HepG2 (cell line): ENCODE measurements around the gene PLXDC2. TPM values are rescaled to one million over a fixed set of nuclear protein-coding genes. Genes with fewer than 3 reads are reported as not detected.

Experiments
- ATAC-seq: fragments of 200-7000 bp; cut with Tn5 transposase; 3 replicates; pipeline ENCODE4 v1.9.1; 2020; ENCODE audit warnings: mild to moderate bottlenecking, moderate library complexity
- BruUV-seq: library from RNA; stranded (reverse); fragments of 400-500 nt; replicated peaks from 2 replicates; lab custom pipeline; 2021; lab: Mats Ljungman, UMichigan
- CTCF ChIA-PET: fragments of 300-600 bp; formaldehyde crosslinking; extraction: SDS; loops from one replicate; lab custom pipeline; 2021; ENCODE audit warnings: low total read pairs, inconsistent platforms, low intra/inter-chr PET ratio; lab: Yijun Ruan, JAX
- POLR2A ChIA-PET: fragments of 350-600 bp; sonication (Branson Sonifier 250); formaldehyde crosslinking; loops from one replicate; lab custom pipeline; 2020; ENCODE audit warnings: antibody characterized with exemption, inconsistent platforms; lab: Yijun Ruan, JAX
- DNase-seq: peaks from one replicate; pipeline ENCODE4 v3.0.0-alpha.2; 2015; ENCODE audit warnings: low spot score
- FAIRE-seq: peaks from 3 replicates; lab custom pipeline; 2011; peaks lifted over from hg19 to GRCh38; lab: Jason Lieb, UNC
- H2AFZ ChIP-seq: one replicate; pipeline ENCODE4 v1.6.1; 2011; ENCODE audit warnings: low read length, inconsistent platforms
- H3K27ac ChIP-seq: fragments of 300-600 bp; 3 replicates; pipeline ENCODE4 v1.8.0; 2011; ENCODE audit warnings: mixed run types, mild to moderate bottlenecking, mixed read lengths, low read length, inconsistent platforms; ENCODE audit not compliant: insufficient read depth; ENCODE audit errors: extremely low read length
- H3K27me3 ChIP-seq, 2 experiments: fragments of 200-600 bp in 1 of 2; 2 replicates in 1 of 2; 3 replicates in 1 of 2; pipeline versions ENCODE4 v1.6.0 to v1.8.0; 2011; ENCODE audit warnings: low read length in 2 of 2, mild to moderate bottlenecking in 2 of 2, moderate library complexity in 2 of 2, inconsistent platforms in 1 of 2; ENCODE audit not compliant: insufficient read depth in 2 of 2, control insufficient read depth in 1 of 2
- H3K36me3 ChIP-seq, 2 experiments: fragments of 200-600 bp in 1 of 2; replicated peaks in 1 of 2; 2 replicates in 1 of 2; 3 replicates in 1 of 2; pipeline versions ENCODE4 v1.5.1 to v1.8.0; 2011; ENCODE audit warnings: low read length in 2 of 2, inconsistent platforms in 1 of 2; ENCODE audit not compliant: insufficient read depth in 2 of 2, control insufficient read depth in 1 of 2
- H3K4me1 ChIP-seq: 2 replicates; pipeline ENCODE4 v1.5.1; 2012; ENCODE audit warnings: low read length, inconsistent platforms; ENCODE audit not compliant: insufficient read depth
- H3K4me2 ChIP-seq: 2 replicates; pipeline ENCODE4 v1.6.0; 2011; ENCODE audit warnings: low read depth, low read length, inconsistent platforms
- H3K4me3 ChIP-seq, 3 experiments: fragments of 200-600 bp in 1 of 3; sonication (generic), shearing (Covaris generic) in 1 of 3; replicated peaks in 1 of 3; 2 replicates each; pipeline ENCODE4 v1.5.1; 2011 to 2016; ENCODE audit warnings: low read length in 3 of 3, inconsistent platforms in 2 of 3, low read depth in 2 of 3, mild to moderate bottlenecking in 2 of 3, control low read depth in 1 of 3, mixed read lengths in 1 of 3; ENCODE audit not compliant: insufficient read depth in 1 of 3
- H3K79me2 ChIP-seq: one replicate; pipeline ENCODE4 v1.6.1; 2011; ENCODE audit warnings: low read length, inconsistent platforms; ENCODE audit not compliant: insufficient read depth
- H3K9ac ChIP-seq: 2 replicates; pipeline ENCODE4 v1.6.0; 2011; ENCODE audit warnings: mild to moderate bottlenecking, low read depth, low read length, inconsistent platforms; ENCODE audit not compliant: insufficient read depth
- H3K9me3 ChIP-seq: 2 replicates; pipeline ENCODE4 v1.5.1; 2012; ENCODE audit warnings: mild to moderate bottlenecking, low read length
- H4K20me1 ChIP-seq: 2 replicates; pipeline ENCODE4 v1.6.0; 2011; ENCODE audit warnings: inconsistent platforms, mild to moderate bottlenecking, low read length, moderate library complexity; ENCODE audit not compliant: insufficient read depth
- ELF3 ChIP-seq: IDR thresholded peaks from 2 replicates; pipeline ENCODE4 v1.6.1; 2016; ENCODE audit warnings: missing genetic modification reagents, missing compliant biosample characterization
- PTBP1 ChIP-seq: fragments of 200-400 bp; formaldehyde crosslinking; IDR thresholded peaks from 2 replicates; pipeline ENCODE4 v1.6.1; 2018; ENCODE audit warnings: low read length, low read depth; ENCODE audit not compliant: poor library complexity, severe bottlenecking
- REL ChIP-seq: sonication (generic); formaldehyde crosslinking; conservative IDR thresholded peaks from 2 replicates; pipeline ENCODE4 v1.8.0; 2022; ENCODE audit warnings: mild to moderate bottlenecking, missing genetic modification reagents, moderate library complexity
- SP1 ChIP-seq, 2 experiments: fragments of 450-650 bp in 1 of 2; sonication (generic) in 1 of 2; formaldehyde crosslinking in 1 of 2; IDR thresholded peaks; 2 replicates each; pipeline versions ENCODE4 v1.4.0 to v1.6.1; 2016 to 2020; ENCODE audit warnings: missing genetic modification reagents in 1 of 2
- ZBED4 ChIP-seq: sonication (generic); formaldehyde crosslinking; IDR thresholded peaks from 2 replicates; pipeline ENCODE4 v1.4.0; 2020; ENCODE audit warnings: missing genetic modification reagents, borderline replicate concordance
- ZMYM2 ChIP-seq: sonication (generic); formaldehyde crosslinking; IDR thresholded peaks from 2 replicates; pipeline ENCODE4 v1.8.0; 2022; ENCODE audit warnings: mild to moderate bottlenecking, missing genetic modification reagents
- ZNF18 ChIP-seq: sonication (generic); formaldehyde crosslinking; IDR thresholded peaks from 2 replicates; pipeline ENCODE4 v1.8.0; 2022; ENCODE audit warnings: mild to moderate bottlenecking, missing genetic modification reagents; ENCODE audit not compliant: insufficient replicate concordance
- ZNF251 ChIP-seq: sonication (generic); formaldehyde crosslinking; IDR thresholded peaks from 2 replicates; pipeline ENCODE4 v1.9.0; 2021; ENCODE audit warnings: mild to moderate bottlenecking, missing genetic modification reagents
- ZNF280B ChIP-seq: sonication (generic); formaldehyde crosslinking; IDR thresholded peaks from 2 replicates; pipeline ENCODE4 v1.5.0; 2020; ENCODE audit warnings: missing genetic modification reagents, mild to moderate bottlenecking, borderline replicate concordance
- ZNF773 ChIP-seq: sonication (generic); formaldehyde crosslinking; IDR thresholded peaks from 2 replicates; pipeline ENCODE4 v1.4.0; 2020; ENCODE audit warnings: missing genetic modification reagents, borderline replicate concordance
- WGBS: methylation state at CpG from one replicate; pipeline ENCODE4 v1.1.6; 2017; ENCODE audit warnings: low lambda C conversion rate; 5-methylcytosine and 5-hydroxymethylcytosine counted together
- in situ Hi-C: cut with HindIII; loops from 2 replicates; pipeline ENCODE4 v1.10.0; 2017; ENCODE audit warnings: low pct_unique_long_range_greater_than_20kb; ENCODE audit not compliant: extremely low pct_ligation_motif_present
- intact Hi-C: fragments of 100-400 bp; cut with micrococcal nuclease; formaldehyde crosslinking; loops from one replicate; pipeline ENCODE4 v1.10.0; 2022; ENCODE audit not compliant: unreplicated experiment
- polyA plus RNA-seq, 8 experiments: library from polyadenylated mRNA; depleted of rRNA in 3 of 8; stranded (reverse) in 7 of 8; unstranded in 1 of 8; fragments of >200 nt; fragmentation: Illumina TruSeq in 4 of 8; extraction: Trizol in 4 of 8; gene quantifications; 2 replicates each; pipeline versions ENCODE4 v1.2.1 to v1.2.3, GENCODE V29; 2011 to 2016; ENCODE audit warnings: low read depth in 4 of 8, missing spikeins in 1 of 8, mixed read lengths in 1 of 8; ENCODE audit not compliant: insufficient read depth in 1 of 8
- total RNA-seq, 5 experiments: library from RNA; depleted of rRNA; stranded (reverse); fragments of >200 nt; fragmentation: Illumina TruSeq; extraction: Trizol; gene quantifications; 2 replicates each; pipeline ENCODE4 v1.2.3, GENCODE V29; 2016; ENCODE audit warnings: low read depth in 1 of 5
- TF ChIP-seq, protein P1 (sequence below): sonication (generic); formaldehyde crosslinking; IDR thresholded peaks from 2 replicates; pipeline ENCODE4 v1.4.0; 2020; ENCODE audit warnings: missing genetic modification reagents
- TF ChIP-seq, protein P2 (sequence below): sonication (generic); formaldehyde crosslinking; IDR thresholded peaks from 2 replicates; pipeline ENCODE4 v1.4.0; 2020; ENCODE audit warnings: low read depth, mild to moderate bottlenecking, missing genetic modification reagents
- TF ChIP-seq, protein P3 (sequence below): sonication (generic); formaldehyde crosslinking; IDR thresholded peaks from 2 replicates; pipeline ENCODE4 v1.5.0; 2020; ENCODE audit warnings: missing genetic modification reagents

PLXDC2 gene
- total and polyA plus RNA-seq, 2 of the 13 experiments (the other 11 are each of a cell fraction or from before 2014, with no cell fraction given): 2.1 to 2.4 TPM

DNA sequence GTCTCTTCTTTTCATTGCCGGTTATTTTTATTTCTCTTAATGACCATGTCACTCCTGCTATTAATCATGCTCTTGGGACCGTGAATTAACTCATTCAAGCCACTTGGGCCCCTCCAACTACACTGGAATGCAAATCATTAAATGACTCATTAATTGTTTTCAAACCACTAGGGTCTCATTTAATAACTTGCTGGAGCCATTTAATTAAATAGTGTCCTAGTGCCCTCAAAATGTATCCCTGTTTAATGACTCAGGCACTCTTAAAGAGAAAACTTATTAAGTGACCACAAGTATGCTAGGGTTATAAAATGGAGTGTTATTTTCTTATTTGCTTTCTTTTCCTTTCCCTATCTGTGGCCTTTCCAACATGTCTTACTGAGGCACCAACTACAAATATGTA lies 73.0 kb downstream of the PLXDC2 start:
- H3K27ac ChIP-seq: no peak overlapping the region
- H3K4me3 ChIP-seq: no peak overlapping the region
- intact Hi-C loops: no loop called here
- no peak overlapping the region for H3K4me2 ChIP-seq
- no peak for FAIRE-seq
- H3K27me3 ChIP-seq: no peaks in the 10 kb centered on the region
- BruUV-seq: no TSS peak
- TF ChIP-seq ZBED4 (CRISPR knock-in tag) (no peak), PTBP1 (no peak), ZNF251 (CRISPR knock-in tag) (no peak), SP1 (IDR thresholded peaks at IDR 0.05) (no peak), SP1 (CRISPR knock-in tag; IDR thresholded peaks at IDR 0.05) (no peak), ZNF280B (CRISPR knock-in tag) (no peak), ZMYM2 (CRISPR knock-in tag) (no peak), ZNF773 (CRISPR knock-in tag) (no peak), ELF3 (CRISPR knock-in tag) (no peak), REL (CRISPR knock-in tag) (no peak), ZNF18 (no peak)
- TF ChIP-seq, protein P1, sequence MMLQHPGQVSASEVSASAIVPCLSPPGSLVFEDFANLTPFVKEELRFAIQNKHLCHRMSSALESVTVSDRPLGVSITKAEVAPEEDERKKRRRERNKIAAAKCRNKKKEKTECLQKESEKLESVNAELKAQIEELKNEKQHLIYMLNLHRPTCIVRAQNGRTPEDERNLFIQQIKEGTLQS (CRISPR knock-in tag): no peak
- TF ChIP-seq, protein P2, sequence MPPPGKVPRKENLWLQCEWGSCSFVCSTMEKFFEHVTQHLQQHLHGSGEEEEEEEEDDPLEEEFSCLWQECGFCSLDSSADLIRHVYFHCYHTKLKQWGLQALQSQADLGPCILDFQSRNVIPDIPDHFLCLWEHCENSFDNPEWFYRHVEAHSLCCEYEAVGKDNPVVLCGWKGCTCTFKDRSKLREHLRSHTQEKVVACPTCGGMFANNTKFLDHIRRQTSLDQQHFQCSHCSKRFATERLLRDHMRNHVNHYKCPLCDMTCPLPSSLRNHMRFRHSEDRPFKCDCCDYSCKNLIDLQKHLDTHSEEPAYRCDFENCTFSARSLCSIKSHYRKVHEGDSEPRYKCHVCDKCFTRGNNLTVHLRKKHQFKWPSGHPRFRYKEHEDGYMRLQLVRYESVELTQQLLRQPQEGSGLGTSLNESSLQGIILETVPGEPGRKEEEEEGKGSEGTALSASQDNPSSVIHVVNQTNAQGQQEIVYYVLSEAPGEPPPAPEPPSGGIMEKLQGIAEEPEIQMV: no peak
- TF ChIP-seq, protein P3, sequence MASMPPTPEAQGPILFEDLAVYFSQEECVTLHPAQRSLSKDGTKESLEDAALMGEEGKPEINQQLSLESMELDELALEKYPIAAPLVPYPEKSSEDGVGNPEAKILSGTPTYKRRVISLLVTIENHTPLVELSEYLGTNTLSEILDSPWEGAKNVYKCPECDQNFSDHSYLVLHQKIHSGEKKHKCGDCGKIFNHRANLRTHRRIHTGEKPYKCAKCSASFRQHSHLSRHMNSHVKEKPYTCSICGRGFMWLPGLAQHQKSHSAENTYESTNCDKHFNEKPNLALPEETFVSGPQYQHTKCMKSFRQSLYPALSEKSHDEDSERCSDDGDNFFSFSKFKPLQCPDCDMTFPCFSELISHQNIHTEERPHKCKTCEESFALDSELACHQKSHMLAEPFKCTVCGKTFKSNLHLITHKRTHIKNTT (CRISPR knock-in tag): no peak
- TF ChIP-seq, all 625 proteins: peak for 0
- WGBS: 57% methylated on average over 2 of the region's 2 CpGs
- DNase-seq: no peak
- Histone ChIP-seq H4K20me1 (no peaks in the 10 kb centered on the region), H2AFZ (no peak overlapping the region), H3K79me2 (no peaks in the 10 kb centered on the region), H3K9me3 (no peaks in the 10 kb centered on the region), H3K36me3 (no peaks in the 10 kb centered on the region), H3K9ac (no peak overlapping the region), H3K4me1 (no peaks in the 10 kb centered on the region)
- ATAC-seq: no peak
- CTCF ChIA-PET: no interaction called here
- POLR2A ChIA-PET: no interaction called here
- in situ Hi-C loops: no loop called here
